Liver (tissue), 9 donors: Measurements from ENCODE around the gene JCAD. TPM values are rescaled to one million over a fixed set of nuclear protein-coding genes. Genes with fewer than 3 reads are reported as not detected.

Experiments
- DNase-seq: peaks from one replicate; pipeline ENCODE4 v3.0.0-alpha.2; 2017; ENCODE audit warnings: low spot score
- H3K27ac ChIP-seq, 2 donors: one replicate each; pipeline ENCODE4 v1.7.0; 2013; ENCODE audit warnings: inconsistent platforms in 2 of 2, low read length in 2 of 2, control low read depth in 1 of 2, low read depth in 1 of 2, mild to moderate bottlenecking in 1 of 2
- H3K27me3 ChIP-seq, 4 donors: one replicate each; pipeline versions ENCODE4 v1.6.1 to v1.7.0; 2013; ENCODE audit warnings: low read length in 3 of 4, inconsistent platforms in 1 of 4, mild to moderate bottlenecking in 1 of 4, moderate library complexity in 1 of 4; ENCODE audit not compliant: control insufficient read depth in 4 of 4, insufficient read depth in 4 of 4
- H3K36me3 ChIP-seq, 4 donors: one replicate each; pipeline versions ENCODE4 v1.6.1 to v1.7.0; 2013; ENCODE audit warnings: low read length in 3 of 4, mild to moderate bottlenecking in 3 of 4, low read depth in 1 of 4, moderate library complexity in 1 of 4; ENCODE audit not compliant: control insufficient read depth in 4 of 4, insufficient read depth in 3 of 4
- H3K4me1 ChIP-seq, 4 donors: one replicate each; pipeline versions ENCODE4 v1.6.1 to v1.7.0; 2013; ENCODE audit warnings: low read length in 3 of 4, mild to moderate bottlenecking in 3 of 4, moderate library complexity in 1 of 4; ENCODE audit not compliant: control insufficient read depth in 4 of 4, insufficient read depth in 4 of 4
- H3K4me3 ChIP-seq, 3 donors: one replicate each; pipeline versions ENCODE4 v1.6.1 to v1.7.0; 2013; ENCODE audit warnings: low read length in 3 of 3, control low read depth in 1 of 3, low read depth in 1 of 3, mild to moderate bottlenecking in 1 of 3
- H3K9ac ChIP-seq, 2 donors: one replicate each; pipeline ENCODE4 v1.7.0; 2013; ENCODE audit warnings: low read length in 2 of 2, mild to moderate bottlenecking in 2 of 2, moderate library complexity in 2 of 2, control low read depth in 1 of 2, low read depth in 1 of 2
- H3K9me3 ChIP-seq, 4 donors: one replicate each; pipeline versions ENCODE4 v1.6.1 to v1.7.0; 2013; ENCODE audit warnings: low read length in 3 of 4; ENCODE audit not compliant: control insufficient read depth in 4 of 4
- EGR1 ChIP-seq, 2 donors: IDR thresholded peaks; 2 replicates each; pipeline ENCODE4 v1.6.1; 2016 to 2018; ENCODE audit warnings: antibody characterized with exemption in 2 of 2, low read depth in 2 of 2
- FOXA1 ChIP-seq: IDR thresholded peaks from 2 replicates; pipeline ENCODE4 v1.6.1; 2016; ENCODE audit warnings: antibody characterized with exemption
- FOXA2 ChIP-seq: IDR thresholded peaks from 2 replicates; pipeline ENCODE4 v1.6.1; 2016; ENCODE audit warnings: antibody characterized with exemption
- GABPA ChIP-seq, 2 donors: IDR thresholded peaks in 1 of 2; conservative IDR thresholded peaks in 1 of 2; 2 replicates each; pipeline ENCODE4 v1.6.1; 2016; ENCODE audit warnings: antibody characterized with exemption in 2 of 2, mild to moderate bottlenecking in 1 of 2, moderate library complexity in 1 of 2
- HNF4A ChIP-seq, 2 donors: conservative IDR thresholded peaks; 2 replicates each; pipeline ENCODE4 v1.6.1; 2016; ENCODE audit warnings: antibody characterized with exemption in 2 of 2, mild to moderate bottlenecking in 2 of 2
- HNF4G ChIP-seq: IDR thresholded peaks from 2 replicates; pipeline ENCODE4 v1.6.1; 2016; ENCODE audit warnings: antibody characterized with exemption
- JUND ChIP-seq, 2 donors: IDR thresholded peaks; 2 replicates each; pipeline ENCODE4 v1.6.1; 2016; ENCODE audit warnings: antibody characterized with exemption in 2 of 2
- NR2F2 ChIP-seq: IDR thresholded peaks from 2 replicates; pipeline ENCODE4 v1.6.1; 2016; ENCODE audit warnings: antibody characterized with exemption
- RAD21 ChIP-seq, 2 donors: IDR thresholded peaks; 2 replicates each; pipeline ENCODE4 v1.6.1; 2016; ENCODE audit warnings: antibody characterized with exemption in 2 of 2, mild to moderate bottlenecking in 2 of 2
- RXRA ChIP-seq, 2 donors: IDR thresholded peaks; 2 replicates each; pipeline ENCODE4 v1.6.1; 2017 to 2018; ENCODE audit warnings: antibody characterized with exemption in 2 of 2, mild to moderate bottlenecking in 1 of 2
- SP1 ChIP-seq: IDR thresholded peaks from 2 replicates; pipeline ENCODE4 v1.6.1; 2018; ENCODE audit warnings: antibody characterized with exemption, mild to moderate bottlenecking
- TAF1 ChIP-seq: conservative IDR thresholded peaks from 2 replicates; pipeline ENCODE4 v1.6.1; 2016; ENCODE audit warnings: antibody characterized with exemption, mild to moderate bottlenecking
- YY1 ChIP-seq: IDR thresholded peaks from 2 replicates; pipeline ENCODE4 v1.6.1; 2016; ENCODE audit warnings: antibody characterized with exemption, mild to moderate bottlenecking
- ZBTB33 ChIP-seq: IDR thresholded peaks from 2 replicates; pipeline ENCODE4 v1.6.1; 2016; ENCODE audit warnings: antibody characterized with exemption
- WGBS: extraction: QIAGEN DNeasy Blood & Tissue Kit; methylation state at CpG from one replicate; pipeline ENCODE4 v1.1.7; 2013; 5-methylcytosine and 5-hydroxymethylcytosine counted together
- polyA plus RNA-seq, 2 donors: library from polyadenylated mRNA; stranded (reverse) in 1 of 2; unstranded in 1 of 2; fragments of 200-250 nt in 1 of 2; fragments of >200 nt in 1 of 2; fragmentation: Nextera tagmentation in 1 of 2; extraction: Ambion mirVana in 1 of 2; gene quantifications; one replicate each; pipeline versions ENCODE4 v1.2.1 to v1.2.3, GENCODE V29; 2013 to 2015
- total RNA-seq, 2 donors: library from RNA; depleted of rRNA; stranded (reverse); fragments of >200 nt; gene quantifications; one replicate each; pipeline ENCODE4 v1.2.3, GENCODE V29; 2014
- TF ChIP-seq, protein P1 (sequence below): IDR thresholded peaks from 2 replicates; pipeline ENCODE4 v1.6.1; 2016; ENCODE audit warnings: antibody characterized with exemption, mild to moderate bottlenecking
- TF ChIP-seq, protein P2 (sequence below): IDR thresholded peaks from 2 replicates; pipeline ENCODE4 v1.6.1; 2016; ENCODE audit warnings: antibody characterized with exemption
- TF ChIP-seq, protein P3 (sequence below): IDR thresholded peaks from 2 replicates; pipeline ENCODE4 v1.6.1; 2016; ENCODE audit warnings: antibody characterized with exemption
- TF ChIP-seq, protein P4 (sequence below): fragments of 150-350 bp; IDR thresholded peaks from 2 replicates; pipeline ENCODE4 v1.5.1; 2017; ENCODE audit warnings: improper control_type of control experiment, low read depth, low read length; ENCODE audit not compliant: missing input control
- donor health status: healthy.
- donor health status: healthy.
- donor health status: healthy.
- donor health status: healthy.
- donor health status: healthy.

Gene JCAD
- total and polyA plus RNA-seq, 4 donors: 0.77 to 3.2 (median 1.1) TPM

GRCh38 chr10:30011396-30011795, 48.0 kb downstream of the JCAD start:
- Histone ChIP-seq H3K9ac (no peak overlapping the region), H3K4me1 (no peaks in the 10 kb centered on the region), H3K27me3 (no peaks in the 10 kb centered on the region), H3K9me3 (no peaks in the 10 kb centered on the region), H3K27ac (no peak overlapping the region), H3K36me3 (no peaks in the 10 kb centered on the region), H3K4me3 (no peak overlapping the region)
- no peak for DNase-seq
- TF ChIP-seq NR2F2 (no peak), FOXA1 (no peak), RXRA (IDR thresholded peaks at IDR 0.05) (no peak), HNF4A (conservative IDR thresholded peaks at IDR 0.05) (no peak), SP1 (no peak), TAF1 (no peak), JUND (IDR thresholded peaks at IDR 0.05) (no peak), ZBTB33 (no peak), EGR1 (IDR thresholded peaks at IDR 0.05; ENCODE audit: low read depth in 2 of 2) (no peak), FOXA2 (no peak), RAD21 (IDR thresholded peaks at IDR 0.05) (no peak), GABPA (IDR thresholded peaks at IDR 0.05 in 1 of 2, conservative IDR thresholded peaks at IDR 0.05 in 1 of 2) (no peak), YY1 (no peak), HNF4G (no peak)
- TF ChIP-seq, protein P1, sequence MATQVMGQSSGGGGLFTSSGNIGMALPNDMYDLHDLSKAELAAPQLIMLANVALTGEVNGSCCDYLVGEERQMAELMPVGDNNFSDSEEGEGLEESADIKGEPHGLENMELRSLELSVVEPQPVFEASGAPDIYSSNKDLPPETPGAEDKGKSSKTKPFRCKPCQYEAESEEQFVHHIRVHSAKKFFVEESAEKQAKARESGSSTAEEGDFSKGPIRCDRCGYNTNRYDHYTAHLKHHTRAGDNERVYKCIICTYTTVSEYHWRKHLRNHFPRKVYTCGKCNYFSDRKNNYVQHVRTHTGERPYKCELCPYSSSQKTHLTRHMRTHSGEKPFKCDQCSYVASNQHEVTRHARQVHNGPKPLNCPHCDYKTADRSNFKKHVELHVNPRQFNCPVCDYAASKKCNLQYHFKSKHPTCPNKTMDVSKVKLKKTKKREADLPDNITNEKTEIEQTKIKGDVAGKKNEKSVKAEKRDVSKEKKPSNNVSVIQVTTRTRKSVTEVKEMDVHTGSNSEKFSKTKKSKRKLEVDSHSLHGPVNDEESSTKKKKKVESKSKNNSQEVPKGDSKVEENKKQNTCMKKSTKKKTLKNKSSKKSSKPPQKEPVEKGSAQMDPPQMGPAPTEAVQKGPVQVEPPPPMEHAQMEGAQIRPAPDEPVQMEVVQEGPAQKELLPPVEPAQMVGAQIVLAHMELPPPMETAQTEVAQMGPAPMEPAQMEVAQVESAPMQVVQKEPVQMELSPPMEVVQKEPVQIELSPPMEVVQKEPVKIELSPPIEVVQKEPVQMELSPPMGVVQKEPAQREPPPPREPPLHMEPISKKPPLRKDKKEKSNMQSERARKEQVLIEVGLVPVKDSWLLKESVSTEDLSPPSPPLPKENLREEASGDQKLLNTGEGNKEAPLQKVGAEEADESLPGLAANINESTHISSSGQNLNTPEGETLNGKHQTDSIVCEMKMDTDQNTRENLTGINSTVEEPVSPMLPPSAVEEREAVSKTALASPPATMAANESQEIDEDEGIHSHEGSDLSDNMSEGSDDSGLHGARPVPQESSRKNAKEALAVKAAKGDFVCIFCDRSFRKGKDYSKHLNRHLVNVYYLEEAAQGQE: no peak
- TF ChIP-seq, protein P2, sequence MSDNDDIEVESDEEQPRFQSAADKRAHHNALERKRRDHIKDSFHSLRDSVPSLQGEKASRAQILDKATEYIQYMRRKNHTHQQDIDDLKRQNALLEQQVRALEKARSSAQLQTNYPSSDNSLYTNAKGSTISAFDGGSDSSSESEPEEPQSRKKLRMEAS: no peak
- TF ChIP-seq, protein P3, sequence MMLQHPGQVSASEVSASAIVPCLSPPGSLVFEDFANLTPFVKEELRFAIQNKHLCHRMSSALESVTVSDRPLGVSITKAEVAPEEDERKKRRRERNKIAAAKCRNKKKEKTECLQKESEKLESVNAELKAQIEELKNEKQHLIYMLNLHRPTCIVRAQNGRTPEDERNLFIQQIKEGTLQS: no peak
- TF ChIP-seq, protein P4, sequence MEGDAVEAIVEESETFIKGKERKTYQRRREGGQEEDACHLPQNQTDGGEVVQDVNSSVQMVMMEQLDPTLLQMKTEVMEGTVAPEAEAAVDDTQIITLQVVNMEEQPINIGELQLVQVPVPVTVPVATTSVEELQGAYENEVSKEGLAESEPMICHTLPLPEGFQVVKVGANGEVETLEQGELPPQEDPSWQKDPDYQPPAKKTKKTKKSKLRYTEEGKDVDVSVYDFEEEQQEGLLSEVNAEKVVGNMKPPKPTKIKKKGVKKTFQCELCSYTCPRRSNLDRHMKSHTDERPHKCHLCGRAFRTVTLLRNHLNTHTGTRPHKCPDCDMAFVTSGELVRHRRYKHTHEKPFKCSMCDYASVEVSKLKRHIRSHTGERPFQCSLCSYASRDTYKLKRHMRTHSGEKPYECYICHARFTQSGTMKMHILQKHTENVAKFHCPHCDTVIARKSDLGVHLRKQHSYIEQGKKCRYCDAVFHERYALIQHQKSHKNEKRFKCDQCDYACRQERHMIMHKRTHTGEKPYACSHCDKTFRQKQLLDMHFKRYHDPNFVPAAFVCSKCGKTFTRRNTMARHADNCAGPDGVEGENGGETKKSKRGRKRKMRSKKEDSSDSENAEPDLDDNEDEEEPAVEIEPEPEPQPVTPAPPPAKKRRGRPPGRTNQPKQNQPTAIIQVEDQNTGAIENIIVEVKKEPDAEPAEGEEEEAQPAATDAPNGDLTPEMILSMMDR: no peak
- WGBS: 89% methylated on average over 8 of the region's 8 CpGs
